ENCODE results near the gene XYLT1. TPM values are rescaled to one million over a fixed set of nuclear protein-coding genes. Genes with fewer than 3 reads are reported as not detected.

The XYLT1 gene
- polyA plus RNA-seq, 1 donor (not counting 4 experiments of a cell fraction or from before 2014, with no cell fraction given), result 4.4 TPM

DNA sequence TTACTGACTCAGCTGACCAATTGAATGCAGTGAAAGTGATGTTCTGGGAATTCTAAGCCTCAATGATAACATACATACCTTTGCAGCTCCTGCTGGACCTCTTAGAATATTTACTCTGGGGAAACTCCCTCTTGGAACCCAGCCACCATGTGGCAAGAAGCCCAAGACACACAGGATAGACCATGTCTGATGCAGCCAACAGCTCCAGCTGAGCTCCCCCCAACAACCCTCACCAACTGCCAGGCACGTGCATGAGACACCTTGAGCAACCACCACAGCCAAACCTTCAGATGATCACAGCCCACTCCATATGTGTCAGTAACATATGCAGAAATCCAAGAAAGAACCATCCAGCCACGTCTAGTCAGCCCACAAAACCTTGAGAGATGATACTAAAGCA lies 53.0 kb downstream of the XYLT1 start:
- H3K9me1 ChIP-seq (ENCODE audit: control insufficient read depth, extremely low read depth, insufficient read depth, low read length), result no peaks in the 10 kb centered on the region
- no peak for TF ChIP-seq EZH2 (IDR thresholded peaks at IDR 0.05; ENCODE audit: low read length)
- TF ChIP-seq, protein P1, sequence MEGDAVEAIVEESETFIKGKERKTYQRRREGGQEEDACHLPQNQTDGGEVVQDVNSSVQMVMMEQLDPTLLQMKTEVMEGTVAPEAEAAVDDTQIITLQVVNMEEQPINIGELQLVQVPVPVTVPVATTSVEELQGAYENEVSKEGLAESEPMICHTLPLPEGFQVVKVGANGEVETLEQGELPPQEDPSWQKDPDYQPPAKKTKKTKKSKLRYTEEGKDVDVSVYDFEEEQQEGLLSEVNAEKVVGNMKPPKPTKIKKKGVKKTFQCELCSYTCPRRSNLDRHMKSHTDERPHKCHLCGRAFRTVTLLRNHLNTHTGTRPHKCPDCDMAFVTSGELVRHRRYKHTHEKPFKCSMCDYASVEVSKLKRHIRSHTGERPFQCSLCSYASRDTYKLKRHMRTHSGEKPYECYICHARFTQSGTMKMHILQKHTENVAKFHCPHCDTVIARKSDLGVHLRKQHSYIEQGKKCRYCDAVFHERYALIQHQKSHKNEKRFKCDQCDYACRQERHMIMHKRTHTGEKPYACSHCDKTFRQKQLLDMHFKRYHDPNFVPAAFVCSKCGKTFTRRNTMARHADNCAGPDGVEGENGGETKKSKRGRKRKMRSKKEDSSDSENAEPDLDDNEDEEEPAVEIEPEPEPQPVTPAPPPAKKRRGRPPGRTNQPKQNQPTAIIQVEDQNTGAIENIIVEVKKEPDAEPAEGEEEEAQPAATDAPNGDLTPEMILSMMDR (optimal IDR thresholded peaks at IDR 0.05 in 1 of 3, IDR thresholded peaks at IDR 0.05 in 1 of 3, conservative IDR thresholded peaks at IDR 0.05 in 1 of 3; ENCODE audit: extremely low read depth in 1 of 3, insufficient read depth in 2 of 3, low read length in 3 of 3), result no peak
- dilution Hi-C loops (cut with MboI; ENCODE audit: extremely low pct_ligation_motif_present, low sequenced_read_pairs), result no loop called here
- no peak overlapping the region for H2AFZ ChIP-seq (ENCODE audit: control insufficient read depth, low read length)
- H3K9ac ChIP-seq (ENCODE audit: control insufficient read depth, extremely low read depth, insufficient read depth, low read length), result no peak overlapping the region
- no peak overlapping the region for H3K27ac ChIP-seq (ENCODE audit: control insufficient read depth, insufficient read depth, low read length)
- DNase-seq (ENCODE audit: low read depth, low spot score) (no peak), FAIRE-seq (no peak)
- no peaks in the 10 kb centered on the region for H3K4me1 ChIP-seq (ENCODE audit: control insufficient read depth, extremely low read depth, insufficient read depth, low read length)
- no peaks in the 10 kb centered on the region for H3K79me2 ChIP-seq (ENCODE audit: control insufficient read depth, insufficient read depth, low read length)
- H3K27me3 ChIP-seq (ENCODE audit: control insufficient read depth, extremely low read depth, insufficient read depth, low read length), result no peaks in the 10 kb centered on the region
- H3K36me3 ChIP-seq (ENCODE audit: control insufficient read depth in 2 of 2, extremely low read depth in 1 of 2, insufficient read depth in 2 of 2, low read length in 2 of 2), result no peaks in the 10 kb centered on the region
- H3K9me3 ChIP-seq (ENCODE audit: control insufficient read depth, low read depth, low read length), result no peaks in the 10 kb centered on the region
- H3K4me2 ChIP-seq (ENCODE audit: control insufficient read depth, extremely low read depth, insufficient read depth, low read depth, low read length), result no peak overlapping the region
- no peak overlapping the region for H3K4me3 ChIP-seq (ENCODE audit: control insufficient read depth in 2 of 3, extremely low read depth in 1 of 3, insufficient read depth in 2 of 3, low read depth in 1 of 3, low read length in 3 of 3)
- H4K20me1 ChIP-seq (ENCODE audit: control insufficient read depth, extremely low read depth, insufficient read depth, low read length), result no peaks in the 10 kb centered on the region

DNA sequence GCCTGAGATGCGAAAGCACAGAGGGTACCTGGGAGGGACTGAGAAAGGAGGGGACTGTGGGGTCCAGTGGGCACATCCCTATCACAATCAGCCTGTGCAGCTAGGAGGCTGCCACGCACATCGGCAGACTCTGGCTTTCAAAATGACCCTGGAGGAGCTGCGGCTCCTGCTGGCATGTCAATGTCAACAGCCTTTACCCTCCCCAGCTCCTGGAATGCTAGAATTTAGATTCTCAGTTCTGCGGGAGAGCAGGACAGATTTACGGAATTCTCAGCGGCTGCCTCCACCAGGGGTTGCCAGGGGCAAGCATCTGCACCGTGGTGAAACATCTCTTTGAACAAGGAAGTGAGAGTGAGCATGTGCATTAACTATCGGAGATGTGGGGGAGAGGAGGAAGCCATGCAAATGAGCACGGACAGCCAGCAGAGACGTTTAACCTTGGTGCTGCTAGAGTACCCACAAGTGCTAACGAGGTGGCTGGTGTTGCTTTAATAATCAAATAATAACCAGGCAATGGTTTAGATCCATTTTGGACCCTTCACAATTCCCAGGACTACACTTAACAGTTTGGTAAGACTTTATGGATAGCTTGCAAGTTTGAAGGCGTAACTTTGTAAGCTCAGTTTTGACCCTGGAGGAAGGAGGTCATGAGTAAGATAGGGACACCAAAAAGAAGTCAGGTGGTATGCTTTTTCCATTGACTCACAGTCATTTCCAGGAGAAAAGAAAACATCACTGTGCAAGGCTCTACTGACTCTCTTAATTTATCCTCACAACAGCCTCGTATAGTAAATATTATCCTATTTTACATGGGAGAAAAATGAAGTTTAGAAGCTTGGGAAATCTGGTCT lies 54.1 kb downstream of the XYLT1 start:
- no peak for TF ChIP-seq EZH2 (IDR thresholded peaks at IDR 0.05; ENCODE audit: low read length)
- TF ChIP-seq, protein P1 (optimal IDR thresholded peaks at IDR 0.05 in 1 of 3, IDR thresholded peaks at IDR 0.05 in 1 of 3, conservative IDR thresholded peaks at IDR 0.05 in 1 of 3; ENCODE audit: extremely low read depth in 1 of 3, insufficient read depth in 2 of 3, low read length in 3 of 3), result no peak
- no peaks in the 10 kb centered on the region for H4K20me1 ChIP-seq (ENCODE audit: control insufficient read depth, extremely low read depth, insufficient read depth, low read length)
- H3K4me2 ChIP-seq (ENCODE audit: control insufficient read depth, extremely low read depth, insufficient read depth, low read depth, low read length), result no peak overlapping the region
- H3K9ac ChIP-seq (ENCODE audit: control insufficient read depth, extremely low read depth, insufficient read depth, low read length), result no peak overlapping the region
- no peaks in the 10 kb centered on the region for H3K9me1 ChIP-seq (ENCODE audit: control insufficient read depth, extremely low read depth, insufficient read depth, low read length)
- no peak overlapping the region for H2AFZ ChIP-seq (ENCODE audit: control insufficient read depth, low read length)
- FAIRE-seq (no peak), DNase-seq (ENCODE audit: low read depth, low spot score) (no peak)
- no peaks in the 10 kb centered on the region for H3K79me2 ChIP-seq (ENCODE audit: control insufficient read depth, insufficient read depth, low read length)
- no peaks in the 10 kb centered on the region for H3K9me3 ChIP-seq (ENCODE audit: control insufficient read depth, low read depth, low read length)
- no peak overlapping the region for H3K27ac ChIP-seq (ENCODE audit: control insufficient read depth, insufficient read depth, low read length)
- H3K4me3 ChIP-seq (ENCODE audit: control insufficient read depth in 2 of 3, extremely low read depth in 1 of 3, insufficient read depth in 2 of 3, low read depth in 1 of 3, low read length in 3 of 3), result no peak overlapping the region
- H3K4me1 ChIP-seq (ENCODE audit: control insufficient read depth, extremely low read depth, insufficient read depth, low read length), result no peaks in the 10 kb centered on the region
- no peaks in the 10 kb centered on the region for H3K36me3 ChIP-seq (ENCODE audit: control insufficient read depth in 2 of 2, extremely low read depth in 1 of 2, insufficient read depth in 2 of 2, low read length in 2 of 2)
- dilution Hi-C loops (cut with MboI; ENCODE audit: extremely low pct_ligation_motif_present, low sequenced_read_pairs), result no loop called here
- no peaks in the 10 kb centered on the region for H3K27me3 ChIP-seq (ENCODE audit: control insufficient read depth, extremely low read depth, insufficient read depth, low read length)
